Thyroid gland (tissue), 4 donors: Measurements from ENCODE around the gene PCBD2. TPM values are rescaled to one million over a fixed set of nuclear protein-coding genes. Genes with fewer than 3 reads are reported as not detected.

Source experiments
- DNase-seq, 2 donors: peaks; one replicate each; pipeline ENCODE4 v3.0.0-alpha.2; 2019
- H3K27ac ChIP-seq, 3 donors: fragments of 200-600 bp; sonication (generic); 1 replicate in 2 of 3; 2 replicates in 1 of 3; pipeline ENCODE4 v1.5.1; 2016 to 2019; ENCODE audit warnings: mild to moderate bottlenecking in 1 of 3, moderate library complexity in 1 of 3
- H3K27me3 ChIP-seq: fragments of 200-600 bp; sonication (generic); one replicate; pipeline ENCODE4 v1.5.1; 2019
- H3K36me3 ChIP-seq, 2 donors: fragments of 200-600 bp; sonication (generic); one replicate each; pipeline ENCODE4 v1.5.1; 2016 to 2019
- H3K4me1 ChIP-seq, 2 donors: fragments of 200-600 bp; sonication (generic); one replicate each; pipeline ENCODE4 v1.5.1; 2017 to 2019
- H3K4me3 ChIP-seq, 3 donors: fragments of 200-600 bp; sonication (generic); replicated peaks in 1 of 3; 1 replicate in 2 of 3; 2 replicates in 1 of 3; pipeline ENCODE4 v1.5.1; 2016; ENCODE audit warnings: mild to moderate bottlenecking in 1 of 3
- H3K9me3 ChIP-seq: fragments of 200-600 bp; sonication (generic); one replicate; pipeline ENCODE4 v1.5.1; 2017
- POLR2A ChIP-seq, 2 donors: fragments of 450-650 bp; IDR thresholded peaks; one replicate each; pipeline ENCODE4 v1.6.1; 2017; ENCODE audit warnings: antibody characterized with exemption in 2 of 2, mild to moderate bottlenecking in 2 of 2, moderate library complexity in 1 of 2
- WGBS, 2 donors: methylation state at CpG; one replicate each; pipeline ENCODE4 v1.1.5; 2017; 5-methylcytosine and 5-hydroxymethylcytosine counted together
- intact Hi-C: fragments of 100-400 bp; cut with DNase I; formaldehyde crosslinking; loops from one replicate; pipeline ENCODE4 v1.15.1; 2023
- total RNA-seq, 4 donors: library from RNA; depleted of rRNA; stranded (reverse); fragments of >200 nt; gene quantifications; one replicate each; pipeline ENCODE4 v1.2.3, GENCODE V29; 2016
- TF ChIP-seq, protein P1 (sequence below), 6 experiments: fragments of 200-600 bp in 3 of 6; fragments of 450-650 bp in 3 of 6; sonication (generic) in 3 of 6; IDR thresholded peaks; one replicate each; pipeline ENCODE4 v1.5.1; 2016 to 2019; ENCODE audit warnings: antibody characterized with exemption in 6 of 6, mild to moderate bottlenecking in 2 of 6, inconsistent platforms in 1 of 6, moderate library complexity in 1 of 6

The PCBD2 gene
- total RNA-seq, 4 donors from 2014 or later, result 12.6 to 24.4 (median 17.7) TPM

DNA sequence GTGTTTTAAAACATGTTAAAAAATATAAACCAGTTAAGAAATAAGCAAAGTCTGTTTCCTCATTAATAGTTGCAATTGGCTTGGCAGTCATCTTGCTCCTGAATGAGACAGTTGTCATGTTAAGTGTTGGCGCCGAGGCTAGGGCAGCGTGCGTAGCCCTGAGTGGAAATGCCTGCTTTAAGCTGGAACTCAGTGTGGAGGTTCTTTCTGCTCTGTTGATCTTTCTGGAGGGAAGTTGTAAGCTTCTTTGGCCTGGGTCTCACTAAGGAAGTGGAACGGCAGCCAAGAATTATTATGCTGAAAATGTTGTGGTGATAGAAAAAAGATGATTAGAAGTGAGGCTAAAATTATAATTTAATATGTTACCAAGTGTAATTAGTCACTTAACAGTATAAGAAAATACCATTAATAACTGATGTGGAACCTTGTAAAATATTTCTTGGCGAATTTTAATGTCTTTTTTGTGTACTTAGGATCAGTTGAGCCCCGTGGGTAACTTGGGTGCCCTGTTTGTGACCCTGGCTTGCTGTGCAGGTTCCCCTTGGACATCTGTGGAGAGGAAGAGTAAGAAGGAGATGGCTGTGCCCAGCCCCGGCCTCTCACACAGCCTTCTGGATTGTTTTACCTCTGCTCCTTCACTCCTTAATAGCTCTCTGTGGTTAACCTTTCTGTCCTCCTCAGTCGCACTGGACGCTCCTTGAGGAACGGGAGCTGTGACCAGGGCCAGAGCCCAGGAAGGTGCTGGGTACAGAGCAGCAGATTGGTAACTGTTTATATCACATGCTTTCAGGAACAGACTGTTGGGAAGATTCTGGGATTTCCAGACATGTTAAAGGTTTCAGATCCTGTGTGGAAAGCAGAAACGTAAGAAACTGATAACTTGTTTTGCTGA, 31.0 kb downstream of the PCBD2 start:
- intact Hi-C loops, result no loop called here
- Histone ChIP-seq H3K27ac (peak overlapping the region in 2 of 3 donors; percentile 55 to 64), H3K9me3 (no peaks in the 10 kb centered on the region), H3K27me3 (no peaks in the 10 kb centered on the region), H3K4me3 (no peak overlapping the region), H3K4me1 (peaks cover 0 to 4% of the 10 kb centered on the region in 2 donors), H3K36me3 (no peaks in the 10 kb centered on the region)
- peak; percentile 69 to 70 for DNase-seq
- 56 to 59% methylated on average over 12 of the region's 12 CpGs for WGBS, 2 donors
- TF ChIP-seq, protein P1, sequence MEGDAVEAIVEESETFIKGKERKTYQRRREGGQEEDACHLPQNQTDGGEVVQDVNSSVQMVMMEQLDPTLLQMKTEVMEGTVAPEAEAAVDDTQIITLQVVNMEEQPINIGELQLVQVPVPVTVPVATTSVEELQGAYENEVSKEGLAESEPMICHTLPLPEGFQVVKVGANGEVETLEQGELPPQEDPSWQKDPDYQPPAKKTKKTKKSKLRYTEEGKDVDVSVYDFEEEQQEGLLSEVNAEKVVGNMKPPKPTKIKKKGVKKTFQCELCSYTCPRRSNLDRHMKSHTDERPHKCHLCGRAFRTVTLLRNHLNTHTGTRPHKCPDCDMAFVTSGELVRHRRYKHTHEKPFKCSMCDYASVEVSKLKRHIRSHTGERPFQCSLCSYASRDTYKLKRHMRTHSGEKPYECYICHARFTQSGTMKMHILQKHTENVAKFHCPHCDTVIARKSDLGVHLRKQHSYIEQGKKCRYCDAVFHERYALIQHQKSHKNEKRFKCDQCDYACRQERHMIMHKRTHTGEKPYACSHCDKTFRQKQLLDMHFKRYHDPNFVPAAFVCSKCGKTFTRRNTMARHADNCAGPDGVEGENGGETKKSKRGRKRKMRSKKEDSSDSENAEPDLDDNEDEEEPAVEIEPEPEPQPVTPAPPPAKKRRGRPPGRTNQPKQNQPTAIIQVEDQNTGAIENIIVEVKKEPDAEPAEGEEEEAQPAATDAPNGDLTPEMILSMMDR (IDR thresholded peaks at IDR 0.05), result no peak
- TF ChIP-seq POLR2A (IDR thresholded peaks at IDR 0.05), result no peak

DNA sequence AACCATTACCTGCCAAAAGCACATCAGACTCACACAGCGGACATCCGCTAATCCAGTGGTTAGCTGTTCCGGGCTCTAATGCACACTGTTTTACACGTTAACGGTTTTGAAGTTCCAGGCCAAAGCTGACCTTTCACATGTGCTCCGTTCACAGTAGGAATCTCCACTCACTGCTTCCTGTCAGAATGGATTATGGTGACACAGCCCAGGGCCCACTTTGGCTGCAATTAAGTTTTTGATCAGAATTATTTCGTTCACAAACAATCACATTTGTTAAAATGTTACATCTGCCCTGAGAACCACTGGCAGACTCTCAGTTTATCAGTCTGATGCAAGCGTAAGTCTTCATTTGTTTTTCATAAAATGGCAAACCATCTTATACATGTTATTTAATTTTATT, 32.6 kb downstream of the PCBD2 start:
- intact Hi-C loops, result no loop called here
- Histone ChIP-seq H3K4me1 (peaks cover 0 to 4% of the 10 kb centered on the region in 2 donors), H3K27ac (no peak overlapping the region), H3K9me3 (no peaks in the 10 kb centered on the region), H3K27me3 (no peaks in the 10 kb centered on the region), H3K4me3 (no peak overlapping the region), H3K36me3 (no peaks in the 10 kb centered on the region)
- 90 to 92% methylated on average over 8 of the region's 8 CpGs for WGBS, 2 donors
- TF ChIP-seq, protein P1 (IDR thresholded peaks at IDR 0.05), result no peak
- no peak for TF ChIP-seq POLR2A (IDR thresholded peaks at IDR 0.05)
- no peak for DNase-seq

DNA sequence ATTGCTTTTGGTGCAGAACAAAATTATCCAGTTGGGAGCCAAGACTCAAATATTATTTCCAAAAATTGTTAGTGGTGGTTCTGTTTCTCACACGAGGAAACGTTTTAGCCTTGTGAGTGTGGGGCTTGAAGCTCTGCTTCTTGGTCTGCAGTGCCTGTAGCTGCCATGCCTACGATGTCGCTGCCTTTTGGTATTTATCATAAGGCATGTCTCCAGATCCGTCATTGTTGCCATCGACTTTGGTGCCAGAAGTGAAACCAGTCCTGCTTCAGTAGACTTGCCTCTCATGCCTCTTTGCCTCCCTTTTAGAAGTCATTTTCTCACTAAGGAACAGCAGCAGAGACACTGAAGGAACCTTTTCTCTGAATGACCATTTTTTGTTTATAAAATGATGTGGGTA, 33.1 kb downstream of the PCBD2 start:
- 80 to 83% methylated on average over 6 of the region's 6 CpGs for WGBS, 2 donors
- Histone ChIP-seq H3K36me3 (no peaks in the 10 kb centered on the region), H3K27me3 (no peaks in the 10 kb centered on the region), H3K4me1 (peaks cover 3 to 5% of the 10 kb centered on the region in 2 donors), H3K27ac (no peak overlapping the region), H3K9me3 (no peaks in the 10 kb centered on the region), H3K4me3 (no peak overlapping the region)
- no peak for DNase-seq
- TF ChIP-seq, protein P1 (IDR thresholded peaks at IDR 0.05), result no peak
- TF ChIP-seq POLR2A (IDR thresholded peaks at IDR 0.05), result no peak
- intact Hi-C loops, result no loop called here

DNA sequence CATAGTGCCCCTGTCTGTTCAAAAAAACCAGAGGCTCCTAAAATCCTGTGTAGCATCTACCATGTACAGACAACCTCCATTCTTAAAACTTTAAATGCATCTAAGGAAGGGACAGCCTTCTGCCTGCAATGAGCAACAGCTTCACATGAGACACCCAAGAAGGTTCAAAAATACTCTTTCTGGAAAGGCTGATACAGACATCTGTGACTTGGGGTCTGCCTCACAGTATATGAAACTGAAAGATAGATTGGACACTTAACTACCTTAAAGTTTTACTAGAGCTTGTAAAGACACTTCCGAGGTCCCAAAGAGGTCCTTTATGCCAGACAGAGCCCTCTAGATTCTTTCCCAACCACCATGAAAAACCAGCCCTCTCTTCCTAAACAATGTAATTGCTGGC, 34.6 kb downstream of the PCBD2 start:
- H3K4me1 ChIP-seq, result peaks cover 12 to 16% of the 10 kb centered on the region in 2 donors
- H3K27me3 ChIP-seq, result no peaks in the 10 kb centered on the region
- TF ChIP-seq POLR2A (IDR thresholded peaks at IDR 0.05), result no peak
- TF ChIP-seq, protein P1 (IDR thresholded peaks at IDR 0.05), result no peak
- H3K36me3 ChIP-seq, result no peaks in the 10 kb centered on the region
- intact Hi-C loops, result no loop called here
- no peaks in the 10 kb centered on the region for H3K9me3 ChIP-seq
- H3K27ac ChIP-seq, result no peak overlapping the region
- DNase-seq, result no peak
- H3K4me3 ChIP-seq, result no peak overlapping the region
- 93% methylated on average over 1 of the region's 1 CpG for WGBS, 2 donors

DNA sequence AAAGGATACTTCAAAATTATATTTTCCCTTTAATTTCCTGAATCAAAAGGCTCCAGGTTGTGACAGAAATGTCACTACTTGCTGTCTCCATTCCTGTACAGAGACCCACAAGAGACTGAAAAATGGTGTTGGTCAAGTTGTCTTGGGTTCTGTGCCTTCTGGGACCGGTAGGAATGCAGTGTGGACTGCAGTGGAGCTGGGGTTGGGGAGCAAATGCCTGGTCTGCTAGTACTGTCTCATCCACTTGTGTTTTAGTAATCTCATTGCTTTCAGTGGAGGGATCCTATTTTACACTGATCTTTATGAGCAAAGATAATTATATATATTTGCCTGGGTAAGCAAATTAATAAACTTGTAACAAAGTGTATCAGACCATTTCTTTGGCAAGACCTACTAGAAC, 38.6 kb downstream of the PCBD2 start:
- Histone ChIP-seq H3K4me1 (peaks cover 15 to 24% of the 10 kb centered on the region in 2 donors), H3K9me3 (no peaks in the 10 kb centered on the region), H3K4me3 (no peak overlapping the region), H3K27me3 (no peaks in the 10 kb centered on the region), H3K27ac (peak overlapping the region; percentile 64 to 73 (median 68)), H3K36me3 (no peaks in the 10 kb centered on the region)
- WGBS, 2 donors, result 33 to 48% methylated on average over 1 of the region's 1 CpG
- TF ChIP-seq, protein P1 (IDR thresholded peaks at IDR 0.05), result no peak
- TF ChIP-seq POLR2A (IDR thresholded peaks at IDR 0.05), result no peak
- peak in 1 of 2 donors; percentile 23 for DNase-seq
- intact Hi-C loops, result no loop called here
